ENCODE data around the gene PRLR. TPM values are rescaled to one million over a fixed set of nuclear protein-coding genes. Genes with fewer than 3 reads are reported as not detected.

The PRLR gene
- total and polyA plus RNA-seq, 2 experiments from 2014 or later: 21.8 to 99.8 TPM

DNA sequence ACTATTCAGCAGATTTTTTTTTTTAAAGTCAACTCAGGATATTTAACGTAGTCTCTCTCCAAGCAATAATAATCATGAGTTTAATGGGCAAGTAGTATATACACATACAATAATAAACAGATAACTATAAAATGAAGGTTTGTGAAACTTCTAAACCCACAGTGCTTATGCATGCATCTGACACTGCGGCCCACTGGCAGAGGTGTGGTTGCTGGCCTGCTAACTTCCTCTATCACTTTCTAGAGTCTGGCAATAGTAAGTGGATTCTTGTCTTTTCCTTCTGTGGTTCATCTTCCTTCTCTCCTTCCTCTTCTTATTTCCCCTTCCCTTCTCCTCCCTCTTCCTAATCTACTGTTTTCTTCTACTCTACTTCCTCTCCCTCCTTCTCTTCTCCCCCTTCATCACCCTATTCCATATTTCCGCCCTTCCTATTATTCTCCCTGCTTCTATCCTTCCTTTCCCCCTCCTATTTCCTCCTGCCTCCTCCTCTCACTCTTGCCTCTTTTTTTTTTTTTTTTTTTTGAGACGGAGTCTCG is 164.0 kb downstream of the PRLR start:
- Histone ChIP-seq H3K9me3 (ENCODE audit: low read depth) (no peaks in the 10 kb centered on the region), H3K4me2 (no peak overlapping the region), H3K36me3 (replicated peaks; ENCODE audit: insufficient read depth, low read depth) (no peaks in the 10 kb centered on the region), H3K79me2 (no peaks in the 10 kb centered on the region), H2AFZ (no peak overlapping the region), H3K4me1 (ENCODE audit: insufficient read depth) (peaks cover 8% of the 10 kb centered on the region), H4K20me1 (ENCODE audit: insufficient read depth, poor library complexity, severe bottlenecking) (peaks cover 3% of the 10 kb centered on the region), H3K27me3 (no peaks in the 10 kb centered on the region), H3K27ac (no peak overlapping the region), H3K9me2 (replicated peaks; ENCODE audit: insufficient read depth) (no peaks in the 10 kb centered on the region), H3K4me3 (no peak overlapping the region)
- 81% methylated on average over 3 of the region's 5 CpGs for WGBS (ENCODE audit: low lambda C conversion rate, missing lambda C conversion rate)
- DNase-seq (ENCODE audit: low spot score): no peak
- TF ChIP-seq EZH2 (IDR thresholded peaks at IDR 0.05; ENCODE audit: borderline replicate concordance): no peak
- TF ChIP-seq, protein P1, sequence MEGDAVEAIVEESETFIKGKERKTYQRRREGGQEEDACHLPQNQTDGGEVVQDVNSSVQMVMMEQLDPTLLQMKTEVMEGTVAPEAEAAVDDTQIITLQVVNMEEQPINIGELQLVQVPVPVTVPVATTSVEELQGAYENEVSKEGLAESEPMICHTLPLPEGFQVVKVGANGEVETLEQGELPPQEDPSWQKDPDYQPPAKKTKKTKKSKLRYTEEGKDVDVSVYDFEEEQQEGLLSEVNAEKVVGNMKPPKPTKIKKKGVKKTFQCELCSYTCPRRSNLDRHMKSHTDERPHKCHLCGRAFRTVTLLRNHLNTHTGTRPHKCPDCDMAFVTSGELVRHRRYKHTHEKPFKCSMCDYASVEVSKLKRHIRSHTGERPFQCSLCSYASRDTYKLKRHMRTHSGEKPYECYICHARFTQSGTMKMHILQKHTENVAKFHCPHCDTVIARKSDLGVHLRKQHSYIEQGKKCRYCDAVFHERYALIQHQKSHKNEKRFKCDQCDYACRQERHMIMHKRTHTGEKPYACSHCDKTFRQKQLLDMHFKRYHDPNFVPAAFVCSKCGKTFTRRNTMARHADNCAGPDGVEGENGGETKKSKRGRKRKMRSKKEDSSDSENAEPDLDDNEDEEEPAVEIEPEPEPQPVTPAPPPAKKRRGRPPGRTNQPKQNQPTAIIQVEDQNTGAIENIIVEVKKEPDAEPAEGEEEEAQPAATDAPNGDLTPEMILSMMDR (IDR thresholded peaks at IDR 0.05; ENCODE audit: poor library complexity): no peak

DNA sequence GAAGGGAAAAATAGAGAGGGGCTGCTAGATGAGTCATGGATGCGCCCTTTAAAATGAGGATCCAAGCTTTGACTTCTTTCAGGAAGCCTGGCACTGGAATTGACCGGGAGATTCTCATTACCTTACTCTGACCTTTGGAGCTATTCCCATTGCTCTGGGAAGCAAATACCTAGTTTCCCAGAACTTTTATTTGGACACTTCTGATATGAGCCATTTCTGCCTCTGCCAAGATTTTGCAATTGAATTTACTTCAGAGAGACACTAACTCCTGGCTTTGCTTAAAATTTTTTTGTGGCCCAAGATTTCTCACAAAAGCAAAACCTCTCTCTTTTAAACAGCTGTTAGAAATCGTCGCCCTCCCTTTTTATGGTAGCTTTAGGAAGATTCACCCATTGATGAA is 166.9 kb downstream of the PRLR start:
- H3K36me3 ChIP-seq (replicated peaks; ENCODE audit: insufficient read depth, low read depth): no peaks in the 10 kb centered on the region
- no peaks in the 10 kb centered on the region for H3K9me2 ChIP-seq (replicated peaks; ENCODE audit: insufficient read depth)
- no peak for DNase-seq (ENCODE audit: low spot score)
- H3K27me3 ChIP-seq: no peaks in the 10 kb centered on the region
- TF ChIP-seq EZH2 (IDR thresholded peaks at IDR 0.05; ENCODE audit: borderline replicate concordance) (no peak), EZH2phosphoT487 (IDR thresholded peaks at IDR 0.05; ENCODE audit: low read depth, severe bottlenecking, unreplicated experiment) (no peak)
- TF ChIP-seq, protein P1 (IDR thresholded peaks at IDR 0.05; ENCODE audit: poor library complexity): no peak
- H3K4me2 ChIP-seq: no peak overlapping the region
- no peak overlapping the region for H3K27ac ChIP-seq
- H2AFZ ChIP-seq: no peak overlapping the region
- H3K79me2 ChIP-seq: no peaks in the 10 kb centered on the region
- H3K9me3 ChIP-seq (ENCODE audit: low read depth): no peaks in the 10 kb centered on the region
- no peaks in the 10 kb centered on the region for H4K20me1 ChIP-seq (ENCODE audit: insufficient read depth, poor library complexity, severe bottlenecking)
- no peak overlapping the region for H3K4me3 ChIP-seq
- H3K4me1 ChIP-seq (ENCODE audit: insufficient read depth): peaks cover 8% of the 10 kb centered on the region
- WGBS (ENCODE audit: low lambda C conversion rate, missing lambda C conversion rate): 80% methylated on average over 4 of the region's 4 CpGs

DNA sequence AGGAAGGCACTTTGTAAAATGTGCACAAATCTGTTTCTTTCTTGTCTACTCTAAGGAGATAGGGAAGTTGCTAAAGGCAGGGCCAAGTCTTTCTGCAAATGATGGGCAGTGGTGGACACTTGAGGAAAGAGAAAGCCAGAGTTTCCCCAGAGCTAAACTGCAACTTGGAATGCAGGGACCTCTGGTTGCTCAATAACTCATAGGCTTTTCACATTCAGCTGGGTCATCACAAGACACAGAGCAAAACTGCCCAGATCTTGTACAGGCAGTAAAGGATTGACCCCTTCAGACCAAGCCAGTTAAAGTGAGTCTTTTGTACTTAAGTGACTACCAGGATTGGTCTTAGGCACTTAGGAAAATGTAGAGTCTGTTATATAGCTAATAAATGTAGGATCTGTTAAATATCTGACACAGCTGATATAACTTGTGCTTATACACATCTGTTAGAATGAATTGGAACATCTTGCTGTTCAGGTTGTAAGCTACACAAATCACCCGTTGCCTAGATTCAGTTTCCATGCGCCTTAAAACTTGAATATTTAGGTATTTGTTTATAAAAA is 169.0 kb downstream of the PRLR start:
- no peaks in the 10 kb centered on the region for H3K27me3 ChIP-seq
- H3K79me2 ChIP-seq: no peaks in the 10 kb centered on the region
- H3K4me3 ChIP-seq: no peak overlapping the region
- peak; percentile 51 for DNase-seq (ENCODE audit: low spot score)
- TF ChIP-seq EZH2phosphoT487 (IDR thresholded peaks at IDR 0.05; ENCODE audit: low read depth, severe bottlenecking, unreplicated experiment): no peak
- TF ChIP-seq, protein P1 (IDR thresholded peaks at IDR 0.05; ENCODE audit: poor library complexity): no peak
- no peak for TF ChIP-seq EZH2 (IDR thresholded peaks at IDR 0.05; ENCODE audit: borderline replicate concordance)
- H3K27ac ChIP-seq: no peak overlapping the region
- peaks cover 8% of the 10 kb centered on the region for H3K4me1 ChIP-seq (ENCODE audit: insufficient read depth)
- no peaks in the 10 kb centered on the region for H3K36me3 ChIP-seq (replicated peaks; ENCODE audit: insufficient read depth, low read depth)
- no peaks in the 10 kb centered on the region for H3K9me2 ChIP-seq (replicated peaks; ENCODE audit: insufficient read depth)
- H4K20me1 ChIP-seq (ENCODE audit: insufficient read depth, poor library complexity, severe bottlenecking): no peaks in the 10 kb centered on the region
- no peak overlapping the region for H2AFZ ChIP-seq
- 51% methylated on average over 2 of the region's 2 CpGs for WGBS (ENCODE audit: low lambda C conversion rate, missing lambda C conversion rate)
- H3K9me3 ChIP-seq (ENCODE audit: low read depth): no peaks in the 10 kb centered on the region
- no peak overlapping the region for H3K4me2 ChIP-seq

Data from hepatocyte (in vitro differentiated cells).